ENCODE data around the gene ART1.

DNA sequence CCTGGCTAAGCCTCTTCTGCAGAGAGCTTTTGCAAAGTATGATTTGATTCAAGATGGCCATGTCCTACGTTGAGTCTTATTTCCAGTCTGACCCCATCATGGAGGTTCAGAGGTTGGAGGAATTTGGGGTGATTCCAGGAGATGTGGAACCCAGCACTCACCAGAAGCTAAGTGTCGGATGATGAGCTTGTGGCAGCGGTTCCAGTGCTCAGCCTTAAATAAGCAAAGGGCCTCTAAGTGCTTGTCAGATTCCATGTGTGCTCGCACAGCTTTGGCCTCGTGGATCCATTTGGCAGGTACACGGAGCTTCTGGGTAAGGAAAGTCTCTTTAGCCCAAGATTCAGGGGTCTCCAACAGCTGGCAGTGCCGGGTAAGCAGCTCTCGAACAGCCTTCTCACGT lies 38.1 kb downstream of the ART1 start:
- TF ChIP-seq BHLHE40 (IDR thresholded peaks at IDR 0.05; ENCODE audit: low read depth, low read length) (no peak), RAD21 (IDR thresholded peaks at IDR 0.05; ENCODE audit: low read length) (no peak), RFX5 (IDR thresholded peaks at IDR 0.05; ENCODE audit: low read depth, low read length) (no peak), SMC3 (IDR thresholded peaks at IDR 0.05; ENCODE audit: low read depth, low read length) (no peak), POLR2A (IDR thresholded peaks at IDR 0.05; ENCODE audit: low read depth, low read length) (no peak)
- TF ChIP-seq, protein P1, sequence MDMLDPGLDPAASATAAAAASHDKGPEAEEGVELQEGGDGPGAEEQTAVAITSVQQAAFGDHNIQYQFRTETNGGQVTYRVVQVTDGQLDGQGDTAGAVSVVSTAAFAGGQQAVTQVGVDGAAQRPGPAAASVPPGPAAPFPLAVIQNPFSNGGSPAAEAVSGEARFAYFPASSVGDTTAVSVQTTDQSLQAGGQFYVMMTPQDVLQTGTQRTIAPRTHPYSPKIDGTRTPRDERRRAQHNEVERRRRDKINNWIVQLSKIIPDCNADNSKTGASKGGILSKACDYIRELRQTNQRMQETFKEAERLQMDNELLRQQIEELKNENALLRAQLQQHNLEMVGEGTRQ (IDR thresholded peaks at IDR 0.05; ENCODE audit: low read depth, low read length) = no peak
- TF ChIP-seq, protein P2, sequence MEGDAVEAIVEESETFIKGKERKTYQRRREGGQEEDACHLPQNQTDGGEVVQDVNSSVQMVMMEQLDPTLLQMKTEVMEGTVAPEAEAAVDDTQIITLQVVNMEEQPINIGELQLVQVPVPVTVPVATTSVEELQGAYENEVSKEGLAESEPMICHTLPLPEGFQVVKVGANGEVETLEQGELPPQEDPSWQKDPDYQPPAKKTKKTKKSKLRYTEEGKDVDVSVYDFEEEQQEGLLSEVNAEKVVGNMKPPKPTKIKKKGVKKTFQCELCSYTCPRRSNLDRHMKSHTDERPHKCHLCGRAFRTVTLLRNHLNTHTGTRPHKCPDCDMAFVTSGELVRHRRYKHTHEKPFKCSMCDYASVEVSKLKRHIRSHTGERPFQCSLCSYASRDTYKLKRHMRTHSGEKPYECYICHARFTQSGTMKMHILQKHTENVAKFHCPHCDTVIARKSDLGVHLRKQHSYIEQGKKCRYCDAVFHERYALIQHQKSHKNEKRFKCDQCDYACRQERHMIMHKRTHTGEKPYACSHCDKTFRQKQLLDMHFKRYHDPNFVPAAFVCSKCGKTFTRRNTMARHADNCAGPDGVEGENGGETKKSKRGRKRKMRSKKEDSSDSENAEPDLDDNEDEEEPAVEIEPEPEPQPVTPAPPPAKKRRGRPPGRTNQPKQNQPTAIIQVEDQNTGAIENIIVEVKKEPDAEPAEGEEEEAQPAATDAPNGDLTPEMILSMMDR (conservative IDR thresholded peaks at IDR 0.05; ENCODE audit: low read depth, low read length) = no peak
- TF ChIP-seq, protein P3, sequence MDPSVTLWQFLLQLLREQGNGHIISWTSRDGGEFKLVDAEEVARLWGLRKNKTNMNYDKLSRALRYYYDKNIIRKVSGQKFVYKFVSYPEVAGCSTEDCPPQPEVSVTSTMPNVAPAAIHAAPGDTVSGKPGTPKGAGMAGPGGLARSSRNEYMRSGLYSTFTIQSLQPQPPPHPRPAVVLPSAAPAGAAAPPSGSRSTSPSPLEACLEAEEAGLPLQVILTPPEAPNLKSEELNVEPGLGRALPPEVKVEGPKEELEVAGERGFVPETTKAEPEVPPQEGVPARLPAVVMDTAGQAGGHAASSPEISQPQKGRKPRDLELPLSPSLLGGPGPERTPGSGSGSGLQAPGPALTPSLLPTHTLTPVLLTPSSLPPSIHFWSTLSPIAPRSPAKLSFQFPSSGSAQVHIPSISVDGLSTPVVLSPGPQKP (IDR thresholded peaks at IDR 0.05; ENCODE audit: borderline replicate concordance, low read depth, low read length) = no peak

Measured in IMR-90 (cell line).